Frontal cortex (tissue), 4 donors: ENCODE results near the gene H2BK1. TPM values are rescaled to one million over a fixed set of nuclear protein-coding genes. Genes with fewer than 3 reads are reported as not detected.

Source experiments
- DNase-seq, 2 donors: peaks; one replicate each; pipeline ENCODE4 v3.0.0; 2012; ENCODE audit warnings: low spot score in 2 of 2
- FAIRE-seq: peaks from 2 replicates; lab custom pipeline; 2012; peaks lifted over from hg19 to GRCh38; lab: Jason Lieb, UNC
- total RNA-seq: library from RNA; depleted of rRNA; stranded (reverse); fragments of >200 nt; gene quantifications from one replicate; pipeline ENCODE4 v1.2.3, GENCODE V29; 2014
- donor health status: control.
- donor health status: control.
- donor health status: control.

H2BK1 gene
- not detected for total RNA-seq

- no peak for FAIRE-seq
Observed at GRCh38 chr7:151210087-151210854, at the start of gene H2BK1. Gene H2BK1, minus strand, starts transcription at chr7:151210488. Its CDS starts 170 bp downstream, at chr7:151210318.

GRCh38 chr7:151257990-151258389, 47.7 kb upstream of the H2BK1 start:
- DNase-seq (no peak), FAIRE-seq (no peak)

More at GRCh38 chr7:151210087-151210854, at the start of gene H2BK1:
- no peak for DNase-seq

GRCh38 chr7:151256410-151257045, 46.2 kb upstream of the H2BK1 start:
- no peak for FAIRE-seq
- DNase-seq = no peak

- DNase-seq (no peak), FAIRE-seq (no peak)
Observed at GRCh38 chr7:151255390-151255789, 45.1 kb upstream of the H2BK1 start.

- DNase-seq (no peak), FAIRE-seq (no peak)
Observed at GRCh38 chr7:151254851-151255250, 44.6 kb upstream of the H2BK1 start.

- FAIRE-seq (no peak), DNase-seq (no peak)
Observed at GRCh38 chr7:151254316-151254715, 44.0 kb upstream of the H2BK1 start.

- no peak for DNase-seq
- FAIRE-seq = no peak
Observed at GRCh38 chr7:151252961-151253711, 42.8 kb upstream of the H2BK1 start.

GRCh38 chr7:151252561-151252835, 42.2 kb upstream of the H2BK1 start:
- no peak for FAIRE-seq

GRCh38 chr7:151251689-151252560, 41.6 kb upstream of the H2BK1 start:
- peak; percentile 90 to 93 for DNase-seq
- FAIRE-seq = no peak

More at GRCh38 chr7:151252561-151252835, 42.2 kb upstream of the H2BK1 start:
- DNase-seq = no peak

- peak in 1 of 2 donors; percentile 53 for DNase-seq
- FAIRE-seq = no peak
Observed at GRCh38 chr7:151251328-151251688, 41.0 kb upstream of the H2BK1 start.

GRCh38 chr7:151250181-151251132, 40.2 kb upstream of the H2BK1 start:
- FAIRE-seq (no peak), DNase-seq (no peak)

GRCh38 chr7:151249732-151250072, 39.4 kb upstream of the H2BK1 start:
- DNase-seq (peak in 1 of 2 donors; percentile 64), FAIRE-seq (no peak)

- no peak for FAIRE-seq
- DNase-seq = peak in 1 of 2 donors; percentile 69
Observed at GRCh38 chr7:151249034-151249731, 38.9 kb upstream of the H2BK1 start.

GRCh38 chr7:151248346-151249033, 38.2 kb upstream of the H2BK1 start, which contains the start of gene SMARCD3:
Gene SMARCD3, minus strand, starts transcription at chr7:151248694. Its CDS starts 132 bp downstream, at chr7:151248562.
- no peak for FAIRE-seq

GRCh38 chr7:151247611-151248345, 37.5 kb upstream of the H2BK1 start:
- FAIRE-seq = no peak
- DNase-seq = peak in 1 of 2 donors; percentile 53

More at GRCh38 chr7:151248346-151249033, 38.2 kb upstream of the H2BK1 start, which contains the start of gene SMARCD3:
- peak; percentile 76 to 86 for DNase-seq

- DNase-seq (no peak), FAIRE-seq (no peak)
Observed at GRCh38 chr7:151246851-151247580, 36.7 kb upstream of the H2BK1 start.
